GM19240 (cell line): ENCODE results near the gene NBPF26.
"Not testable (repeated sequence)": the region's sequence is repeated elsewhere in the genome, so short reads cannot be mapped to it uniquely, and the experiment has no call there.

ENCODE experiments used
- DNase-seq: peaks from one replicate; pipeline ENCODE4 v3.0.0; 2011; ENCODE audit warnings: low spot score; ENCODE audit not compliant: insufficient read length

Gene NBPF26

DNA sequence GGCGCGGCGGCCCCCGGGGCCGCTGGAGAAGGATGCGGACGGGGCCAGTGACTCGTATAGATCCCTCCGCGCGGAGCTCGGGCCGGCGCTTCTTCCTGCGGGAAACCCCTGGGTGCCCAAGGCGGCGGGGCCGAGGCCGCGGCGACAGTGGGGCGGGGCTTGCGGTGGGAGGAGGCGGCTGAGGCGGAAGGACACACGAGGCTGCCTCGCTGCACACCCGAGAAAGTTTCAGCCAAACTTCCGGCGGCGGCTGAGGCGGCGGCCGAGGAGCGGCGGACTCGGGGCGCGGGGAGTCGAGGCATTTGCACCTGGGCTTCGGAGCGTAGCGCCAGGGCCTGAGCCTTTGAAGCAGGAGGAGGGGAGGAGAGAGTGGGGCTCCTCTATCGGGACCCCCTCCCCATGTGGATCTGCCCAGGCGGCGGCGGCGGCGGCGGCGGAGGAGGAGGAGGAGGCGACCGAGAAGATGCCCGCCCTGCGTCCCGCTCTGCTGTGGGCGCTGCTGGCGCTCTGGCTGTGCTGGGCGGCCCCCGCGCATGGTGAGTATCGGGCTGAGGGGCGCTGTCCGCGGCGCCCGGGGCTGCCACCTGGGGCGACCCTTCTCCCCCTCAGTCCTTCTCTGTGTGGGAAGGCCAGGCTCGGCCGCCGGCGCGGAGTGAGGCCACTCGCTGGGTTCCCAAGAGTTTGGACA, at the start of gene NBPF26:
TSS of gene NBPF26 (plus strand) at position 231 of the 688 bp plus-strand sequence.
- not testable (repeated sequence) for DNase-seq

DNA sequence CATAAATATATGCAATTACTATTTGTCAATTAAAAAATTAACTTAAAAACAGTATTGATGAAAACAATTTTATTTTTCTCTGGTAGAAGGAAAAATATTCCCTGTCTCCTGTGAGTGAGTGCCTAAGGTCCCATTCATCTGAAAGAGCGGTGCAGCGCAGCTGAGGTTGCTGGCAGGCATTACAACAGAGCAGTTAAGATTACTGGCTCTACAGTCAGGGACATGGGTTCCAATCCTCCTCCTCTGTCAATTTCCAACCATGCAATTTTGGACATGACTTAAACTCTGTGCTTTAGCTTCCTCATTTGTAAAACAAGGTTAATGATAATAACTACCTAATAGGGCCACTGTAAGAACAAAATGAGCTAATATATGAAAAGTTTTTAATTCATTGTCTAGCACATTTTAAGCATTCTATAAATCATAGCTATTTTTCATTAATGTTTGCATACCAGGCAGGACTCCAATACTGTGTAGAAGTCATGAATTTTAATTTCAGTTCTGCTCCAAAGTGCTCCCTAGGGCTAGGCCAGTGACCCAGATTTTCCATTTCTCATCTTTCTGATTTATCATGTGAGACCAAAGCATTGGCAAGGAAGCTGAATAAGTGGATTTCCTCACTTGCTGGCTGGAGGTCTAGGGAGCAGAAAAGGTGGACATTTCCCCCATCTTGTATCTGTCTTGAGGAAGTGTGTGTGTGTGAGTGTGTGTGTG, 43.5 kb upstream of the NBPF26 start:
- DNase-seq = not testable (repeated sequence)

DNA sequence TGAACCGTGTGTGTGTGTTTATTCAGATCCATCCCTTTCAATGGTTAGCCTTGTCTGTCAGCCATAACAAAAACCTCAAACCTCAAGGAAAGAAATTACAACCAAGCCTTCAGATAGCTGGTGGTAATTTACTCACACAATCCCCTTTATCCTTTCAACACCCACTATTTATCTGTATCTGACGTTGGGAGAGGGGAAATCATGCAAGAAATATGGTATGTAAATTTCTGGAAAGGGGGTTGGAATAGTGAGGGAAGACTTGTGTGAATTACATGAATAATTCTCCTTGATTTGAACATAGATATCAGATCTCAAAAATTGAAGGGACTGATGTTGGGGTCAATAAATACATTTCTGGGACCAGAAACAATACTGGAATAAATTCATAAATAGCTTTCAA, 42.8 kb upstream of the NBPF26 start:
- DNase-seq = not testable (repeated sequence)

DNA sequence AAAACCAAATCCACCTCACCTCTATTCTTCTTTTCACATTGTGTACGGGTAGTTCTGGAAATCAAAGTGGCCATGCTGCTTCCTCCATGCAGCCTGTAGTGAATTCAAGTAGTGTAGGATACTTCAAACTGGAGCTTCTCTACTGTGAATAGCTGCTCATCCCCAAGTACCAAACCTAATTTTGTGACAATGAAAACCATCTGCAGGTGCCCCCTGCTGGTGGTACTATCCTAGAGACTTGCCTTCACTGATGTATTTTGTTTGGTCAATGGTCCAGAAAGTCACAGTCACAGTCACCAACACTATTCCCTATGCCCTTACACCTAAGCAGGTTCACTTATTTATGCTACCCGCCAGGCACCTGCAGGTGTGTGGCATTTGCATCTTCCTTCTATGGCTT, 39.3 kb upstream of the NBPF26 start:
- not testable (repeated sequence) for DNase-seq

DNA sequence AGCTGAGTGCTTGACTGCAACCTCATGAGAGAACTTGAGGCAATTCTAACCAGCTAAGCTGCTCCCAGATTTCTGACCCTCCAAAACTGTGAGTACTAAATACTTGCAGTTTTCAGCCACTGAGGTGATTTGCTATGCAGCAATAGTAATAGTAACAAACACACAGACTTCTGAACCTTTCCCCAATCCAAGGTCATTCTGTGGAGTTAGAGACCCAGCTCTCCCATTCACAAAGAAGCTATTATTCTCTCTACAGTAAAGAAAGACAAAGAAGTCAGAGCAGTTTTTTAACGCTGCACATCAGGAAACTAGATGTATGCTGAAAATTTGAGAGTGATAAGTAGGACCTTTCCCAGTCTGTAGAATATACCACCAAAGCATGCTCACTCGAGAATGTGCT, 38.1 kb upstream of the NBPF26 start:
- not testable (repeated sequence) for DNase-seq

DNA sequence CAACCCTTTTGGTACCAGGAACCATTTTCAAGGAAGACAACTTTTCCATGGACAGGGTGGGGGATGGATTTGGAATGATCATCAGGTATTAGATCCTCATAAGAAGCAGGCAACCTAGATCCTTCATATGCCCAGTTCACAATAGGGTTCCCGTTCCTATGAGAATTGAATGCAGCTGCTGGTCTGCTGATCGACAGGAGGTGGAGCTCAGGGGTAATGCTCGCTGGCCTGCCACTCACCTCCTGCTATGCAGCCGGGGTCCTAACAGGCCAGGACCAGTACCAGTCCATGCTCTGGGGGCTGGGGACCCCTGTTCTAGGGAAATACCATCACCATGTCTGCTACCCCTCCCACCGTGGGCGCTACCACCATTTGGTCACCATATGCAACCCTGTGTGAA, 36.5 kb upstream of the NBPF26 start:
- not testable (repeated sequence) for DNase-seq

DNA sequence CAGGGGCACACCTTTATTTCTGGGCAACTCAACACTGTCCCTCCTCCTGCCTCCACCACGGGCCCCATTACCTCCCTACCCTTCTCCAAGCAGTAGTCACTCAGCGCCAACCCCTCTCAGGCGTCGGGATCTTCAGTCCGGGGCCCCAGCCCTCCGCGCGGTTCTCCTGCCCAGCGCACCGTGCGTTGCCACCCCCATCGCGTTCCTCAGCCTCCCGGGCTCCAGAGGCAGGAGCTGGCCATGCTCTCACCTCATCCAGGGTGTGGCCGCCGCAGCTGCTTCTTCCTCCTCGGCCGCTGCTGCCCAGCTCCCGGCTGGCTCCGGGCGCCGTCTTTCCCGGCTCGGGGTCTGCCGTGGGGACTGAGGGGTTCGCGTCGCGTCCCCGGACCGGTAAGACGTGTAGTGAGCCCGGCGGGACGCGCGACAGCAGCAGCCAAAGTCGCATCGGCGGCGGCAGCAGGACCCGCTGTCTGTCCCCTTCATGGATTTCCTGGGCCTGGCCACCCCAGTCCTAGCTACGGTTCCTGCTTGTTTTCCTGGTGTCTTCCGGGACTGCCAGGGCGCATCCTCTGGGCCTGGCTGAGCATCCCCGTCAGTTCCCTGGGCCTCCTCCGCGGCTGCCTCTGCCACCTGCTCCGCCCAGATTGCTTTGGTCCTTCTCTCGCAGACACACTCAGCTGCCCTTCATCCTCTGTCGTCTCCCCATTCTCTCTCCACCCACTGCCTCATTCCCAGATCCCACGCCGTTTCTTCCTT, 22.8 kb upstream of the NBPF26 start:
- not testable (repeated sequence) for DNase-seq

DNA sequence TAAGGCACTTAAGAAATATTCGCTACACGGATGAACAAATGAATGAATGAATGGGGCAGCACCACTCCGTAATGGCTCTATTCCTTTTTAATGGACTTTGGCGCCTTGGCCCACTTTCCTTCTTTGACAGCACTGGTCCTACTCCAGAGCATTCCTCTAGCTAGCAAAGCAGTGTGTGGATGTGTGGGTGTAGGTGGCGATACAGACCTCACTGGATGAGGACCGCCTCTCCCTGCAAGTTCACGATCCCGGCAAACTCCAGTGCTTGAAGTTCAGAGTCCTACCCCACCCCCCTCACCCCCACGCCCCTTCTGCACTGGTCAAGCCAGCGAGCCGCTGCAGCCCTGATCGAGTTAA, 409 bp upstream of the NBPF26 start:
- DNase-seq = not testable (repeated sequence)

DNA sequence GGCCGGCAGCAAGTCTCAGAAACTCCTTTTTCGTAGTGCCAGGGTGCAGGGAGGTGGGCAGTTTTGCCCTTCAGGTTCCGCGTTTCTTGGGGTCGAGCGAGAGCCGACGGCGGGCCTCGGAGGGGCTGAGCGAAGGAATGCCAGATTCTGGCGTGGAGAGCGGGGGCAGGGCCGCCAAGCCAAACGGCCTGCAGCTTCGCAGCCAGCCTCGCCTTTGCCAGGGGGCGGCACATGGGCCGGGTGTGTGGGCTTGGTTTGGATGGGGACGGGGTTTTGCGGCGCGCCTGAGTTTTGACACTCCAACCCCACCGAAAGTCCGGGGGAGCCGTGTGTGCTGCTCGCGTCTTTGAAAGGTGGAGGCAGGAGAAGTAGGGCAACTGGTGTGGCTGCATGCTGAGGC, 762 bp downstream of the NBPF26 start:
- DNase-seq = not testable (repeated sequence)

DNA sequence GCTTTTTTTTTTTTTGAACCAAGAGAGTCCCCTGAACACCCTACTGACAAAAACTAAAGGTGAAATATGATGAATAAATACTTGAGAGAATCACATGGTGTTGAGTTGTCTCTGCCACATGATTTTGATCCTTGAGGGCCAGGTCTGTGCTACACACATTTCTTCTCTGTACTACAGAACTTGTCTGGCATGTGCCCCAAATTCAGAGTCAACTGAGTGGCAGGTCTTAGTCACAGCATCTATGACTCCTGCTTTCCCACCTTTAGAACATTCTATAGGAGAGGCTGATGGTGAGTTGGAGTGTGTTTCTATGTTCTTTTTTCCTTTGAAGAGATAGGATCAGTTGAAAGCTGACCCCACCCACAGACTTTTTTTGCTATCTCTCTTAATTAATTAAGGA, 5.1 kb downstream of the NBPF26 start:
- not testable (repeated sequence) for DNase-seq

DNA sequence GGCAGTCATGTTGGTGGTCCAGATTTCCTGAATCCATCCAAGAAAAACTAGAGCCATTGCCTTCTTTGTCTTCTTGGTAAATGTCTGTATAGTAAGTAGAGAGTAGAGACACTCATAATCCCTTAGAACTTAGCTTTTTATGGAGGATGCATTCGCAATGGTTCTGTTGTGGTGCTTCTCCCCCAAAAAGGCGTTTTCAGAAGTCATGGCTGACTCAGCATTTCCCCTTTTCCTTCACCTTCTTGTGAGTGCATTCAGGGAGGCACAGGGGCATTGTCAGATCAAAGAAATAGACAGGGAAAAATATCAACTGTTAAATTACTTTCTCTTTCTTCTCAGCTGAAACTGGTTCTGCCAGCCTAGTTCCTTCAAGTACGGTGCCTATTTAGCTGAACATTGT, 45.3 kb downstream of the NBPF26 start:
- DNase-seq = not testable (repeated sequence)

DNA sequence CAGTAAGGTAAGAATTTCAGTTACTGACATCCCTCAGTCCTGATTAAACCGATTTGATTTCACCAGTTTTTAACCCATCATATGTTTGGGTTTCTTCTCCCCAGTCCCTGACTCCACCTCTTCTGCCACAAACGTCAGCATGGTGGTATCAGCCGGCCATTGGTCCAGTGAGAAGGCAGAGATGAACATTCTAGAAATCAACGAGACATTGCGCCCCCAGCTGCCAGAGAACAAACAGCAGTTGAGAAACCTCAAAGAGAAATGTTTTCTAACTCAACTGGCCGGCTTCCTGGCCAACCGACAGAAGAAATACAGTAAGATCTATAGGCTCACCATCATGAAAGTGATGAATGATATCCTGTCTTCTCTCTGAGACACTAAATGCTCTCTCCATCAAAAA, 81.7 kb downstream of the NBPF26 start:
- DNase-seq = not testable (repeated sequence)

DNA sequence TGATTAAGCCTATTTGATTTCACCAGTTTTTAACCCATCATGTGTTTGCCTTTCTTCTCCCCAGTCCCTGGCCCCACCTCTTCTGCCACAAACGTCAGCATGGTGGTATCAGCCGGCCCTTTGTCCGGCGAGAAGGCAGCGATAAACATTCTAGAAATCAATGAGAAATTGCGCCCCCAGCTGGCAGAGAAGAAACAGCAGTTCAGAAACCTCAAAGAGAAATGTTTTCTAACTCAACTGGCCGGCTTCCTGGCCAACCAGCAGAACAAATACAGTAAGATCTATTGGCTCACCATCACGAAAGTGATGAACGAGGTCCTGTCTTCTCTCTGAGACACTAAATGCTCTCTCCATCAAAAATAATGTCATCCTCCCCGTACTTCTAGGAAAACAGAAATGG, 88.1 kb downstream of the NBPF26 start:
- not testable (repeated sequence) for DNase-seq

DNA sequence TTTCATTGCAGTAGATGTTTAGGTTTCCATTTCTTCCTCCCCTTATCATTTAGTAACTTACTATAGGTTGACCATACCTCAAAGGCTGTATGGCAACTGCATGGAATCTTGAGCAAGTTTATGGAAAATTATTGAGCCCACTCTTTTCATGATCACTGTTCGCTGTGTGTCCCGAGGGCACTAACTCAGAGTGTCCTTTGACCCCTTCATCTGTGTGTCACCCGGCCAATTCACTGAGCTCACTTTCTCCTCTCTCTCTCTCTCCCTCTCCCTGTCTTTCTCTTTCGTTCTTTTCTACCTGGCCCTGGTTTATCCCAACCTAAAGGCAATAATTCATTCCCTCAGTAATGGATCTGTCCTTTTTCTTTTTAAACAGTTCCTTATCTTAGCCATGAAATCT, 101.3 kb downstream of the NBPF26 start:
- not testable (repeated sequence) for DNase-seq

DNA sequence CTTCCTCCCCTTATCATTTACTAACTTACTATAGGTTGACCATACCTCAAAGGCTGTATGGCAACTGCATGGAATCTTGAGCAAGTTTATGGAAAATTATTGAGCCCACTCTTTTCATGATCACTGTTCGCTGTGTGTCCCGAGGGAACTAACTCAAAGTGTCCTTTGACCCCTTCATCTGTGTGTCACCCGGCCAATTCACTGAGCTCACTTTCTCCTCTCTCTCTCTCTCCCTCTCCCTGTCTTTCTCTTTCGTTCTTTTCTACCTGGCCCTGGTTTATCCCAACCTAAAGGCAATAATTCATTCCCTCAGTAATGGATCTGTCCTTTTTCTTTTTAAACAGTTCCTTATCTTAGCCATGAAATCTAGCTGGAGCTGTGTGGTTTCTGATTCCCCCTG, 102.9 kb downstream of the NBPF26 start:
- DNase-seq = not testable (repeated sequence)

DNA sequence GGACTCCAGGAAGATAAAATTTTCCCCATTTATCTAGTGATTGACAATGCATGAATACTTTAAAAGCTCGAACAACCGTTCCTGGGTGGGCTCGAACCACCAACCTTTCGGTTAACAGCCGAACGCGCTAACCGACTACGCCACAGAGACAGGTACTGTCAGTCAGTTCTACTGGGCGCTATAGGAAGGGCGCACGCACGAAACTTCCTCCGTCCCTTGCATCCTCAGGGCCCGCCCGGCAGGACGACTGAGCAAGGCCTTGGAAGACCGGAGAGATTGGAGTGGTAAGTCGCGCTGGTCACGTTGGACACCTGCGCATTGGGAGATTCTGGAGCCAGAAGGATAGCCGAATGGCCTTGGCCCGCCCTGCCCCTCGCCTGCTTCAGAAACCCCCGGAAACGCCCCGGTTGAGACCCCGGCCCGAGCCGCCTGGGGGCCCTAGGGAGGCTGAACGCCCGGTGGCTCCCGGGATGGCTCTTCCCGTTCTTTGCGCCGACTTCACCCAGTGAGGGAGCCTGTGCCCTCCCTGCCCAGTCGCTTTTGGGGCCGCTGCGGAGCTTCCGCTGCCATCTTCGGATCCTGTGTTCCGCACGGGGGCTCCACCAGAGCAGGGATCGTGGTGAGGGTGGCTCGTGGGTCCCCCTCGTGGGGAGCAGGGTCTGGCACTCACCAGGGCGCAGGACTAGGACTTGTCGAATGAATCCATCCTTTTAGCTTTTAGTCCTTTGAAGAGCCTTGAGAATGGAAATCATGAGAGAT, 120.6 kb downstream of the NBPF26 start:
- not testable (repeated sequence) for DNase-seq

DNA sequence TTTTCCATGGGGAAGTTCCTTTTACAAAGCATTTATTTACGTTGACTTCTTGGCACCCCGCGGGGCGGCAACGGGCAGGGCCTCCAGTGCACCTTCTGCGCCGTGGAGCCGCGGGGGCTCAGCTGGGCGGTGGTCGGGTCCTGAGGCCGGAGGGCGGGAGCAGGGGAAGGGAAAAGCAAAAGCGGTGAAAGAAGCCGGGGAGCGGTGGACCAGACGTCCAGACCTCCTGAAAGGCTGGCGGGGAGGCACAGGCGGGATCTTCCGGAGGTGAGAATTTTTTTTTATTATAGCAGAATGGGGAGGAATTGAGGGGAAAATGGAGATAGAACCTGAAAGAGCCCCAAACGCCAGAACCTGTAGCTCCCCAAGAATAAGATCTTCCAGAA, 121.2 kb downstream of the NBPF26 start:
- DNase-seq = not testable (repeated sequence)

DNA sequence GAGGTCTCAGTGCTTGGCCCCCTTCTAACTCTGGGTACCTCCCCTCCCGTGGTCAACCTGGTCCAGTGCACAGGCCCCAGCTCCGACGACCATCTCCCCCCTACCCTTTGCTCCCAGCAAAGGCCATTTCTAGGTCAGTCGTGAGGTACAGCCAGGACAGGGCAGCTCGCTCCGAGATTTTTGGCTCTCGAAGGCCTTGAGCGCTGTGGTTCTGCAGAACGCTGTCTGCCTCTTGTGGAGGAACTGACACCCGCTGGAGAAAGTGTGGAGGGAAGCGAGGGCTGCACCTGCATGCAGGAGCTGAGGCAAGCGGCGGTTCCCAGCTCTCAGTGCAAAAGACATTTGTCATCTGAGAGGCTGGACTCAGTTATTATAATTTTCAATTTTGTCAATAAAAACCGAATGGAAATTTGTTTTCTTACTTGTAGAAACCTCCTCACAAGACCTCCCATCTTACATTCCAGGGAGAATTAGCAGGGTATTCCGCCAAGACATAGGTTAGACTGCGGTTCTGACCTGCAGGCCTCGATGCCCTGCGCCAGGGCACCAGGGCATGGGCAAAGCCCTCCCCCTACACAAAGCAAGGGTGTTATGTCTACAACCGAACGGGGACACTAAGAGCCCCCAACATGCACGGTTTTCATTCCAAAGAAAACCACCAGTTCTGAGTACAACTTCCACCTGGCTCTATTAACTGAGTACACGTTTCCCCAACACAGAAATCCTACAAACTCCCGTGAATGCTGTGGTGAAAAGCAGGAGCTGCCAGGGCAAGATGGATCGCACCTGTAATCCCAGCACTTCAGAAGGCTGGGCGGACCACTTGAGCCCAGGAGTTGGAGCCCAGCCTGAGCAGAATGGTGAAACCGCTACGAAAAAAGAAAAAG, 125.9 kb downstream of the NBPF26 start:
- DNase-seq = not testable (repeated sequence)

DNA sequence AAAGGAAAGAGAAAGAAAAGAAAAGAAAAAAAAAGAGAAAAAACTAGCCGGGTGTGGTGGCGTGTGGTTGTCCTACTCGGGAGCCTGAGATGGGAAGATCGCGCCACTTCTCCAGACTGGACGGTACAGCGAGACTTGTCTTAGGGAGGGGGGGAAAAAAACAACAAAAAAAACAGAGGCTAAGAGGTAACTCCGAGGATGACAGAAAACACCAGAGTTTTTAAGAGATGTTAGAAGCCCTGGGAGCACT, 126.5 kb downstream of the NBPF26 start:
- DNase-seq = not testable (repeated sequence)

DNA sequence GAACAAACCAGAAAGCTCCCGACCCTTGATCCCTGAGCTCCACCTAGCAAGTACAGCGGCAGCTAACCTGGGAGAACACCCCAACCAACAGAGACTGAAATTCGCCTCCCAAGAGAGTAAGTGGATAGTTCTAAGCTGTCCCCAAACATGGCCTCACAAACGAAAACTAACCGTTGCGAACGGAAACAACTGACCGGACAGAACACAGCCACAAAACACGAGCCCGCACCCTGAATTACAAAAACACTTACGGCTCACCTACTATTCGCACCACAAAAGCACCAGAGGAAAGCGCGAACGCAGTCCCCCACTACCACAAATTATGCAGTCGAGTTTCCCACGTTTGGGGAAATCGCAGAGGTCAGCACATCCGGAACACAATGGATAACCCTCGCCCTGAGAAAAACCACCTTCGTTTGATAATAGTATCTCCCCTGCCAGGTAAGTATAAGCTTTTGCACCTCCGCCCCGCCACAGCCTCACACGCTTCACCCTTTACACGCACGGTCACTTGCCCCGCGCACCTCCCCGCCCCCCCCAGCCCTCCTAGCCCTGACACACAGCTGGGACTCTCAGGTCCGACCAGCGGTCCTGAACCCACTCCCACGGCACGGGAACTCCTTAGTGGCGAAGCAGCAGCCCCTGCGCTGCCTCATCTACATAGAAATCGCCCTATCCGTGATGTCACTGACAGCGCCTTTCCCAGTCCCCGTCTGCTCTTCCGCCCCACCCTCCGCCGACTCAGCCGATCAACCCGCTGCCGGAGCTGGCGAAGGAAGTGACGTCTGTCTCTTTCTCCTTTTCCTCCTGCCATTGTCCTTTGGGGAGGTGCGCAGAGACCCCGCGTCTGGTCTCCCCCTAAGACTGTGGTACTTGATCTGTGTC, 127.0 kb downstream of the NBPF26 start:
- peak; percentile 1 for DNase-seq
